Osteocyte (in vitro differentiated cells): Measurements from ENCODE around the gene NCEH1. TPM values are rescaled to one million over a fixed set of nuclear protein-coding genes. Genes with fewer than 3 reads are reported as not detected.
"Not testable (repeated sequence)": the region's sequence is repeated elsewhere in the genome, so short reads cannot be mapped to it uniquely, and the experiment has no call there.

Experiments
- DNase-seq: peaks from one replicate; pipeline ENCODE4 v3.0.0; 2021; ENCODE audit warnings: mixed read lengths; ENCODE audit not compliant: unreplicated experiment; ENCODE audit errors: extremely low spot score
- H3K27ac Mint-ChIP-seq: one replicate; pipeline ENCODE4 v1.8.0; 2021; ENCODE audit warnings: mild to moderate bottlenecking, mixed read lengths; ENCODE audit not compliant: unreplicated experiment
- H3K27me3 Mint-ChIP-seq: one replicate; pipeline ENCODE4 v1.8.0; 2021; ENCODE audit warnings: mixed read lengths; ENCODE audit not compliant: unreplicated experiment
- H3K36me3 Mint-ChIP-seq: one replicate; pipeline ENCODE4 v1.8.0; 2021; ENCODE audit warnings: mixed read lengths; ENCODE audit not compliant: unreplicated experiment
- H3K4me1 Mint-ChIP-seq: one replicate; pipeline ENCODE4 v1.8.0; 2021; ENCODE audit warnings: mixed read lengths; ENCODE audit not compliant: unreplicated experiment
- H3K4me3 Mint-ChIP-seq: one replicate; pipeline ENCODE4 v1.8.0; 2021; ENCODE audit warnings: mild to moderate bottlenecking, moderate library complexity, mixed read lengths; ENCODE audit not compliant: unreplicated experiment
- H3K9me3 Mint-ChIP-seq: one replicate; pipeline ENCODE4 v1.8.0; 2021; ENCODE audit warnings: mixed read lengths; ENCODE audit not compliant: unreplicated experiment
- total RNA-seq: library from RNA; stranded (reverse); gene quantifications from 2 replicates; pipeline ENCODE4 v1.2.1, GENCODE V29; 2021
- TF ChIP-seq, protein P1 (sequence below): fragments of 200-600 bp; sonication (generic); IDR thresholded peaks from 2 replicates; pipeline ENCODE4 v1.5.0; 2021; ENCODE audit warnings: antibody characterized with exemption, mild to moderate bottlenecking, moderate library complexity

NCEH1 gene
- total RNA-seq, 1 donor from 2014 or later = 6.7 TPM

DNA sequence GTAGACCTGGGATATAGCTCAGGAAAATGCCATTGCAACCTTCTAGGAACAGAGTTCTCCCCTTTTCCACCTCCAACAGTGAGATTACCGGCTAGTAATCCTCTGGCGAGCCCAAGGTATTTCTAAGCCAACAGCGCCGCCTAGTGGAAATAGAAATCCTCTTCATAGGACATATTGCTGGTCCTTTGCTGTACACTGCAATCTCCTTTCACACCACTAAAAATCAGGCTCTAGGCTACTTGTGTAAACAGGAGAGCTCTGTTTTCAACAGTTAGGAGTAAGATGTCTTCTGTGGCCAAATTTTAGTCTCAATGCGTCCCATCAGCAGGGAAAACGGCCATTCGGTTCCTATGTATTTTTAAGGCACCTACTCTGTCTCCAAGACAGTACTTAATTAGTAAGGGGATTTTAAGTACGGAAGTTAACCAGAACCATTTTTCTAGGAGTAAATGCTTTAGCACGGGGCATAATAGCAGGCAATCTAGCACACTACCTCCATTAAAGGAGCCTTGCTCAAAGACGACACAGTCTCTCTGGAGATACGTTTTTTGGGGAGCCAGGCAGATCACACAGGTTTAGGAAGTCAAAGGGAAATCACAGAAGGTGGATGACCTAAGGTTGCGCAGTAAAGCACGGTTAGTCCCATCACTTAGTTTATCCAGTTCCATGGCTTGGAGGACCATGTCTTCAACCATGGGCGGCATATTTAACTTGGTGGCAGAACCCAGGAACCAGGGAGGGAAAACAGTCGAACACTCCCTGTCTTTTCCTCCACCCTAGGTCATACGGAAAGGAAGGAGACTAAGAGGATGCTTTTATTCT is 43.8 kb downstream of the NCEH1 start:
- H3K27me3 Mint-ChIP-seq = no peaks in the 10 kb centered on the region
- TF ChIP-seq, protein P1, sequence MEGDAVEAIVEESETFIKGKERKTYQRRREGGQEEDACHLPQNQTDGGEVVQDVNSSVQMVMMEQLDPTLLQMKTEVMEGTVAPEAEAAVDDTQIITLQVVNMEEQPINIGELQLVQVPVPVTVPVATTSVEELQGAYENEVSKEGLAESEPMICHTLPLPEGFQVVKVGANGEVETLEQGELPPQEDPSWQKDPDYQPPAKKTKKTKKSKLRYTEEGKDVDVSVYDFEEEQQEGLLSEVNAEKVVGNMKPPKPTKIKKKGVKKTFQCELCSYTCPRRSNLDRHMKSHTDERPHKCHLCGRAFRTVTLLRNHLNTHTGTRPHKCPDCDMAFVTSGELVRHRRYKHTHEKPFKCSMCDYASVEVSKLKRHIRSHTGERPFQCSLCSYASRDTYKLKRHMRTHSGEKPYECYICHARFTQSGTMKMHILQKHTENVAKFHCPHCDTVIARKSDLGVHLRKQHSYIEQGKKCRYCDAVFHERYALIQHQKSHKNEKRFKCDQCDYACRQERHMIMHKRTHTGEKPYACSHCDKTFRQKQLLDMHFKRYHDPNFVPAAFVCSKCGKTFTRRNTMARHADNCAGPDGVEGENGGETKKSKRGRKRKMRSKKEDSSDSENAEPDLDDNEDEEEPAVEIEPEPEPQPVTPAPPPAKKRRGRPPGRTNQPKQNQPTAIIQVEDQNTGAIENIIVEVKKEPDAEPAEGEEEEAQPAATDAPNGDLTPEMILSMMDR = peak; percentile 85
- peaks cover 5% of the 10 kb centered on the region for H3K36me3 Mint-ChIP-seq
- no peak overlapping the region for H3K27ac Mint-ChIP-seq
- H3K4me3 Mint-ChIP-seq = no peak overlapping the region
- peak; percentile 88 for DNase-seq
- peaks cover 6% of the 10 kb centered on the region for H3K9me3 Mint-ChIP-seq
- peaks cover 21% of the 10 kb centered on the region for H3K4me1 Mint-ChIP-seq

DNA sequence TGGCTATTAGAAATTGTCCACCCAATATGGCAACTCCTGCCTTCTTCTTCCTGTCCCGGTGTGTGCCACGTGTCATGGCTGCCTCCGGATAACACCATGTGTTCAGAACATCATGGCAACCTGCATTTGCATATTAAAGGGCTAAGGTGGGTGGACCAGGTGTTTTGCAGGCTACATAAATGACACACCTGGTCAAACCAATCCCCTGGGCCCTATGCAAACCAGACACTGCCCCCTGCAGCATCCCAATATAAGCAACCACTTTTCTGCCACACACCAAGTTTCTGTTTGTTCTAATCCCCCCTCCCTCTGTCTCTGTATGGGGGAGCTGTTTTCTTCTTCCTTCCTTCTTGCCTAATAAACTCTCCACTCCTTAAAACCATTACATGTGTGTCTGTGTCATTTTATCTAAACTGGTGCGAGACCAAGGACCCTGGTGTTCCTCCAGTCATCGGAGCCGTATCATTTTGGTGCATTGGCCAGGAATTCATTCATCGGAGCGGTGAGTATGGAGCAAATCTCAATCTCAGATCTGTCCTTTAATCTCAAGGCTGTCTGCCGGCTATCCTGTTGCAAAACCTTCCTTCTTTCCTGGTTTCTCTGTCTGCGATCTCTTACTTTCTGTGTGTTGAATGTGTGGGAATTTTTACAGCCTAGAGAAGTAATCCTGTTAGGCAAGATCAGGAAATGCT is 44.5 kb downstream of the NCEH1 start:
- Mint-ChIP-seq H3K27me3 (no peaks in the 10 kb centered on the region), H3K36me3 (peaks cover 5% of the 10 kb centered on the region), H3K9me3 (peaks cover 6% of the 10 kb centered on the region), H3K4me3 (no peak overlapping the region), H3K27ac (no peak overlapping the region), H3K4me1 (peaks cover 21% of the 10 kb centered on the region)
- no peak for DNase-seq
- TF ChIP-seq, protein P1 = peak; percentile 5

DNA sequence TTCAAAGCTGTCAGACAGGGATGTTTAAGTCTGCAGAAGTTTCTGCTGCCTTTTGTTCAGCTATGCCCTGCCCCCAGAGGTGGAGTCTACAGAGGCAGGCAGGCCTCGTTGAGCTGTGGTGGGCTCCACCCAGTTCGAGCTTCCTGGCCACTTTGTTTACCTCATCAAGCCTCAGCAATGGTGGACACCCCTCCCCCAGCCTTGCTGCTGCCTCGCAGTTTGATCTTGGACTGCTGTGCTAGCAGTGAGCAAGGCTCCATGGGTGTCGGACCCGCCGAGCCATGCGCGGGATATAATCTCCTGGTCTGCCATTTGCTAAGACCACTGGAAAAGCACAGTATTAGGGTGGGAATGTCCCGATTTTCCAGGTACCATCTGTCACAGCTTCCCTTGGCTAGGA is 45.4 kb downstream of the NCEH1 start:
- not testable (repeated sequence) for H3K27me3 Mint-ChIP-seq, H3K27ac Mint-ChIP-seq, H3K9me3 Mint-ChIP-seq, DNase-seq, H3K4me3 Mint-ChIP-seq, H3K36me3 Mint-ChIP-seq
- H3K4me1 Mint-ChIP-seq = peaks cover 21% of the 10 kb centered on the region

DNA sequence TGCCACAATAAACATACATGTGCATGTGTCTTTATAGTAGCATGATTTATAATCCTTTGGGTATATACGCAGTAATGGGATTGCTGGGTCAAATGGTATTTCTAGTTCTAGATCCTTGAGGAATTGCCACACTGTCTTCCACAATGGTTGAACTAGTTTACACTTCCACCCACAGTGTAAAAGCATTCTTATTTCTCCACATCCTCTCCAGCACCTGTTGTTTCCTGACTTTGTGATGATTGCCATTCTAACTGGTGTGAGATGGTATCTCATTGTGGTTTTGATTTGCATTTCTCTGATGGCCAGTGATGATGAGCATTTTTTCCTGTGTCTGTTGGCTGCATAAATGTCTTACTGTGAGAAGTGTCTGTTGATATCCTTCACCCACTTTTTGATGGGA is 50.4 kb downstream of the NCEH1 start:
- H3K9me3 Mint-ChIP-seq, H3K27me3 Mint-ChIP-seq, DNase-seq, H3K36me3 Mint-ChIP-seq, H3K27ac Mint-ChIP-seq, H3K4me3 Mint-ChIP-seq: not testable (repeated sequence)
- peaks cover 14% of the 10 kb centered on the region for H3K4me1 Mint-ChIP-seq

DNA sequence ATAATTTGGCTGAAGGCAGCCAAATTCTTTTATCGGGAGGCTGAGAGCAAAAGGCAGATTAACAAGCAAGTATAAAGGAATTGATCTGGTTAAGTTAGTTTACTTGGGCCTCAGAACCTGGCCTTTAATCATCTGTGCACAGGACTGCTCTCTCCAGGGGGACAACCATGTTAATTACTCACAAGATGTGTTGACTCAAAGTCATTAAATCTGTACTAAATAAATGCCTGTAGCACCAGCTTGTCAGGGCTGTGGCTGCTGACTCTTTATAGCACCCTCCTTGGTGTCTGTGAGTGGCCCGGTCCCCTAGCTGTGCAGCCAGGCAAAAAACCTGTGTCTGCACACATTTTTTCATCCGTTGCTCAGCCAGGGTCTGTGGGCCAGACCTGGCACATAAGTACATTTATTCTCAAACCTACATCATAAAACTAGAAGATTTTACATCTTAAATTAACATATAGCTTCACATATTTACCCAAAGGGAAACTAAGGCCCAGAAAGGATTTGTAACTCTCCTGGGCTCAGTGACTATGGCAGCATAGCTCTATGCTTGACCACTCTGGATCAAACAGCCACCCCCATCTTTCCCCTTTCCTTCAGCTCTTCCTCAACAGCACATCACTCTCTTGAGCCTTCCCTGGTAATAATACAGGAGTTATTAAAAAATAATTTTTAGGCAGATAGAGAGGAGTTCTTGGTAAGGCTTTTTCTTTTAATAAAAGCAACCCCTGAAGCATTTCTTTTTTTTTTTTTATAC is 51.4 kb downstream of the NCEH1 start:
- H3K36me3 Mint-ChIP-seq = peaks cover 2% of the 10 kb centered on the region
- TF ChIP-seq, protein P1 = no peak
- DNase-seq = no peak
- peak overlapping the region; percentile 60 for H3K27ac Mint-ChIP-seq
- H3K27me3 Mint-ChIP-seq = no peaks in the 10 kb centered on the region
- peaks cover 14% of the 10 kb centered on the region for H3K4me1 Mint-ChIP-seq
- H3K4me3 Mint-ChIP-seq = no peak overlapping the region
- H3K9me3 Mint-ChIP-seq = peaks cover 2% of the 10 kb centered on the region
